K562 (cell line): Measurements from ENCODE around the gene TNKS2. TPM values are rescaled to one million over a fixed set of nuclear protein-coding genes. Genes with fewer than 3 reads are reported as not detected.

ENCODE experiments used
- ATAC-seq: fragments of 200-7000 bp; cut with Tn5 transposase; 3 replicates; pipeline ENCODE4 v1.9.1; 2020; ENCODE audit warnings: moderate library complexity
- BruUV-seq: library from RNA; stranded (reverse); fragments of 400-500 nt; replicated peaks from 2 replicates; lab custom pipeline; 2021; lab: Mats Ljungman, UMichigan
- CTCF ChIA-PET: fragments of 300-600 bp; formaldehyde crosslinking; extraction: SDS; loops from one replicate; lab custom pipeline; 2021; ENCODE audit warnings: low intra/inter-chr PET ratio; lab: Yijun Ruan, JAX
- POLR2A ChIA-PET: fragments of 300-600, 350-650 bp; sonication (Branson Sonifier 250); formaldehyde crosslinking; extraction: SDS; loops from one replicate; lab custom pipeline; 2021; ENCODE audit warnings: antibody characterized with exemption, inconsistent platforms; lab: Yijun Ruan, JAX
- DNase-seq, 4 experiments: peaks; one replicate each; pipeline versions ENCODE4 v3.0.0 to v3.0.0-alpha.2; 2011 to 2018; ENCODE audit warnings: low spot score in 3 of 4, mixed read lengths in 3 of 4; ENCODE audit errors: extremely low read depth in 1 of 4
- FAIRE-seq: peaks from 2 replicates; lab custom pipeline; 2011; peaks lifted over from hg19 to GRCh38; lab: Jason Lieb, UNC
- H2AFZ ChIP-seq: 2 replicates; pipeline ENCODE4 v1.6.0; 2011; ENCODE audit warnings: low read depth, low read length, control low read depth, inconsistent platforms
- H3K27ac ChIP-seq: fragments of 200-600 bp; 3 replicates; pipeline ENCODE4 v1.8.0; 2011; ENCODE audit warnings: low read depth, mild to moderate bottlenecking, control low read depth, inconsistent platforms, low read length, moderate library complexity, mixed read lengths; ENCODE audit errors: extremely low read depth
- H3K27me3 ChIP-seq, 2 experiments: fragments of 300-600 bp in 1 of 2; 2 replicates in 1 of 2; 3 replicates in 1 of 2; pipeline versions ENCODE4 v1.6.0 to v1.8.0; 2011; ENCODE audit warnings: inconsistent platforms in 2 of 2, low read length in 2 of 2, mild to moderate bottlenecking in 1 of 2, mixed read lengths in 1 of 2, moderate library complexity in 1 of 2; ENCODE audit not compliant: control insufficient read depth in 2 of 2, insufficient read depth in 2 of 2
- H3K36me3 ChIP-seq: fragments of 300-600 bp; 3 replicates; pipeline ENCODE4 v1.8.0; 2011; ENCODE audit warnings: mild to moderate bottlenecking, low read length, inconsistent platforms; ENCODE audit not compliant: control insufficient read depth, insufficient read depth
- H3K4me1 ChIP-seq, 2 experiments: fragments of 200-600 bp in 1 of 2; replicated peaks in 1 of 2; 2 replicates in 1 of 2; 3 replicates in 1 of 2; pipeline versions ENCODE4 v1.5.1 to v1.8.0; 2011; ENCODE audit warnings: inconsistent platforms in 2 of 2, low read length in 2 of 2, mild to moderate bottlenecking in 1 of 2, mixed read lengths in 1 of 2, moderate library complexity in 1 of 2; ENCODE audit not compliant: control insufficient read depth in 2 of 2, insufficient read depth in 2 of 2
- H3K4me2 ChIP-seq: 2 replicates; pipeline ENCODE4 v1.6.1; 2011; ENCODE audit warnings: low read length, control low read depth, inconsistent platforms, mixed read lengths; ENCODE audit not compliant: insufficient read depth
- H3K4me3 ChIP-seq: fragments of 200-600 bp; sonication (generic), shearing (Covaris generic); 2 replicates; pipeline ENCODE4 v1.5.1; 2016; ENCODE audit warnings: control low read depth, inconsistent platforms
- H3K79me2 ChIP-seq: fragments of 200-600 bp; 3 replicates; pipeline ENCODE4 v1.8.0; 2011; ENCODE audit warnings: low read length, inconsistent platforms; ENCODE audit not compliant: control insufficient read depth, insufficient read depth
- H3K9ac ChIP-seq, 2 experiments: 2 replicates each; pipeline versions ENCODE4 v1.6.0 to v1.6.1; 2011; ENCODE audit warnings: low read depth in 2 of 2, low read length in 2 of 2, control low read depth in 1 of 2, inconsistent platforms in 1 of 2, mild to moderate bottlenecking in 1 of 2, mixed read lengths in 1 of 2; ENCODE audit not compliant: insufficient read depth in 1 of 2
- H3K9me1 ChIP-seq: one replicate; pipeline ENCODE4 v1.6.0; 2011; ENCODE audit warnings: inconsistent platforms, mild to moderate bottlenecking, low read length, moderate library complexity; ENCODE audit not compliant: control insufficient read depth, insufficient read depth
- H3K9me3 ChIP-seq: replicated peaks from 2 replicates; pipeline ENCODE4 v1.5.1; 2011; ENCODE audit warnings: low read depth, low read length, inconsistent platforms; ENCODE audit not compliant: control insufficient read depth, insufficient read depth
- H4K20me1 ChIP-seq: replicated peaks from 2 replicates; pipeline ENCODE4 v1.6.1; 2011; ENCODE audit warnings: low read length, inconsistent platforms, mixed read lengths; ENCODE audit not compliant: control insufficient read depth, insufficient read depth
- CBFB ChIP-seq: sonication (generic); formaldehyde crosslinking; IDR thresholded peaks from 2 replicates; pipeline ENCODE4 v1.4.0; 2020; ENCODE audit warnings: mild to moderate bottlenecking, missing genetic modification reagents
- CEBPG ChIP-seq, 3 experiments: fragments of 200-800 bp in 1 of 3; sonication (Bioruptor generic) in 1 of 3; sonication (generic) in 1 of 3; formaldehyde crosslinking in 1 of 3; IDR thresholded peaks in 2 of 3; conservative IDR thresholded peaks in 1 of 3; 2 replicates each; pipeline versions ENCODE4 v1.6.1 to v1.8.0; 2016 to 2022; ENCODE audit warnings: missing compliant biosample characterization in 2 of 3, missing genetic modification characterization in 2 of 3, mild to moderate bottlenecking in 1 of 3, missing genetic modification reagents in 1 of 3
- FOS ChIP-seq: IDR thresholded peaks from 3 replicates; pipeline ENCODE4 v1.6.1; 2011; ENCODE audit not compliant: insufficient read length; ENCODE audit errors: extremely low read depth
- IFI16 ChIP-seq: fragments of 250-450 bp; sonication (Bioruptor Pico); IDR thresholded peaks from 2 replicates; pipeline ENCODE4 v2.1.2; 2022; ENCODE audit warnings: mild to moderate bottlenecking, inconsistent platforms
- KDM1A ChIP-seq, 2 experiments: fragments of 450-650 bp; IDR thresholded peaks; 2 replicates each; pipeline ENCODE4 v1.6.1; 2016; ENCODE audit warnings: mild to moderate bottlenecking in 2 of 2
- LEF1 ChIP-seq: fragments of 450-650 bp; IDR thresholded peaks from 2 replicates; pipeline ENCODE4 v1.6.1; 2016; ENCODE audit warnings: mild to moderate bottlenecking
- MCM2 ChIP-seq: fragments of 450-650 bp; IDR thresholded peaks from 2 replicates; pipeline ENCODE4 v1.6.1; 2017; ENCODE audit warnings: low read depth, mild to moderate bottlenecking
- MTA3 ChIP-seq: fragments of 450-650 bp; formaldehyde crosslinking; IDR thresholded peaks from 2 replicates; pipeline ENCODE4 v1.6.1; 2017; ENCODE audit warnings: mild to moderate bottlenecking, borderline replicate concordance
- NRF1 ChIP-seq, 2 experiments: fragments of 450-650 bp; IDR thresholded peaks in 1 of 2; conservative IDR thresholded peaks in 1 of 2; 2 replicates each; pipeline ENCODE4 v1.6.1; 2014; ENCODE audit warnings: mild to moderate bottlenecking in 2 of 2
- SMAD3 ChIP-seq: fragments of 450-650 bp; formaldehyde crosslinking; conservative IDR thresholded peaks from 2 replicates; pipeline ENCODE4 v1.4.0; 2020; ENCODE audit warnings: mild to moderate bottlenecking
- SMARCA5 ChIP-seq: fragments of 450-650 bp; IDR thresholded peaks from 2 replicates; pipeline ENCODE4 v1.6.1; 2016
- ZNF395 ChIP-seq: fragments of 200-800 bp; sonication (Bioruptor generic); IDR thresholded peaks from 2 replicates; pipeline ENCODE4 v1.6.1; 2017; ENCODE audit warnings: missing genetic modification characterization, missing compliant biosample characterization
- ZNF696 ChIP-seq: fragments of 250-450 bp; sonication (Bioruptor Pico); conservative IDR thresholded peaks from 2 replicates; pipeline ENCODE4 v1.4.0; 2020; ENCODE audit warnings: mild to moderate bottlenecking, moderate library complexity
- ZNF764 ChIP-seq: fragments of 250-450 bp; sonication (Bioruptor Pico); IDR thresholded peaks from 2 replicates; pipeline ENCODE4 v1.4.0; 2020; ENCODE audit warnings: low read depth, mild to moderate bottlenecking, moderate library complexity
- WGBS: fragments of 100-300 bp; shearing (Covaris generic); methylation state at CpG from one replicate; pipeline ENCODE4 v1.1.6; 2016; ENCODE audit warnings: low coverage, mixed read lengths; ENCODE audit not compliant: insufficient coverage; ENCODE audit errors: missing lambda C conversion rate; 5-methylcytosine and 5-hydroxymethylcytosine counted together
- in situ Hi-C: fragments of 300-500 bp; cut with MboI; formaldehyde crosslinking; loops from 4 replicates; pipeline ENCODE4 v1.15.0; 2018; ENCODE audit warnings: inconsistent platforms, mixed read lengths
- intact Hi-C: fragments of 100-400 bp; cut with micrococcal nuclease; formaldehyde crosslinking; loops from 2 replicates; pipeline ENCODE4 v1.14.2; 2022
- polyA plus RNA-seq, 8 experiments: library from polyadenylated mRNA; depleted of rRNA in 4 of 8; stranded (reverse) in 5 of 8; unstranded in 3 of 8; fragments of >200 nt; fragmentation: Nextera tagmentation in 2 of 8; fragmentation: Illumina TruSeq in 1 of 8; extraction: Ambion mirVana in 2 of 8; extraction: Trizol in 1 of 8; gene quantifications; 2 replicates each; pipeline versions ENCODE4 v1.2.1 to v1.2.3, GENCODE V29; 2011 to 2014; ENCODE audit warnings: inconsistent platforms in 1 of 8, missing spikeins in 1 of 8
- total RNA-seq, 7 experiments: library from RNA; depleted of rRNA in 6 of 7; stranded (reverse); fragments of >200 nt in 6 of 7; fragmentation: Illumina TruSeq in 2 of 7; extraction: Trizol in 2 of 7; gene quantifications; 2 replicates each; pipeline versions ENCODE4 v1.2.1 to v1.2.3, GENCODE V29; 2011 to 2021; ENCODE audit warnings: low replicate concordance in 1 of 7
- TF ChIP-seq, protein P1 (sequence below): sonication (generic); formaldehyde crosslinking; IDR thresholded peaks from 2 replicates; pipeline ENCODE4 v1.8.0; 2023; ENCODE audit warnings: mild to moderate bottlenecking, missing genetic modification reagents

Gene TNKS2
- total and polyA plus RNA-seq, 9 of the 15 experiments (the other 6 are each of a cell fraction or from before 2014, with no cell fraction given): 3.5 to 19.8 (median 8.6) TPM

DNA sequence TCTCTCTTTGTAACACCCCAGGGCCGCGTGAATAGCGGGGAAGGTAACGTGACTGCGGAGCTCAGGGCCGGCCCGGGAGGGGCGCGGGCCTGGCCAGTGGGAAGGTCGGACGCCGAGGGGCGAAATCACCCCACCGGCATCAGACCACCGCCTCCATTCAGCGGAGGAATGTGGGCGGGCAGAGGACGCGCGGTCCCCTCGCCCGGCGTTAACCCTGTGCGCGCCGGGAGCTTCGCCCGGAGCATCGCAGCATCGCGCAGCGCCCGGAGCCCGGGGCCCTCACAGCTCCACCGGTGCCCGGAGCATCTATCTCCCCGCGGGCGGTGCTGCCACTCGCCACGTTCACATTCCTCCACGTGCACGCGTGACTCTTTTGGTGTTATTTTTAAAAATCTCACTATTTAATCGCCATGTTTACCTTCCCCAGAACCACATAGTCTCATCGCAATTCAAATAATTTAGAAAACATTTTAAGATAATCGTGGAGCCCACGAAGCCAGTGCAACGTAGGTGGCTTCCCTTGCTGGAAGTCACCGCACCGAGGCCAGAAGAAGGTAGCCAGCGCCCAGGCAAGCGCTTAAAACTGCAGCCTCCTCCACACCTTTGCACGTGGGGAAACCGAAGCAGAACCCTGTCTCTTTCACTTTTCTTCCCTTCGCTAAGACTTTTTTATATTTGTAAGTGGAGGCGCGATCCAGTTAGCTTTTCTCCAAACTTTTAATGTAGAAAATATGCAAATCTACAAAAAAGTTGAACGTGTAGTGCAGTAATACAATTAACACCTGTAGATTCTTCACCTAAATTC, 89.2 kb downstream of the TNKS2 start:
- intact Hi-C loops: no loop called here
- Histone ChIP-seq H3K27ac (no peak overlapping the region), H2AFZ (no peak overlapping the region)
- no peak for TF ChIP-seq CBFB
- no peak for TF ChIP-seq MCM2
- TF ChIP-seq KDM1A (IDR thresholded peaks at IDR 0.05): no peak
- no peak for TF ChIP-seq SMARCA5
- no peak for TF ChIP-seq NRF1 (conservative IDR thresholded peaks at IDR 0.05 in 1 of 2, IDR thresholded peaks at IDR 0.05 in 1 of 2)
- no peak for TF ChIP-seq CEBPG (CRISPR knock-in tag; IDR thresholded peaks at IDR 0.05)
- no peak for TF ChIP-seq CEBPG (tag; conservative IDR thresholded peaks at IDR 0.05 in 1 of 2, IDR thresholded peaks at IDR 0.05 in 1 of 2)
- TF ChIP-seq ZNF395 (CRISPR knock-in tag): no peak
- TF ChIP-seq FOS: no peak
- TF ChIP-seq LEF1: no peak
- no peak for TF ChIP-seq ZNF696 (CRISPR knock-in tag)
- no peak for TF ChIP-seq ZNF764 (CRISPR knock-in tag)
- no peak for TF ChIP-seq MTA3
- no peak for TF ChIP-seq IFI16
- no peak for TF ChIP-seq SMAD3 (CRISPR knock-in tag)
- TF ChIP-seq, protein P1, sequence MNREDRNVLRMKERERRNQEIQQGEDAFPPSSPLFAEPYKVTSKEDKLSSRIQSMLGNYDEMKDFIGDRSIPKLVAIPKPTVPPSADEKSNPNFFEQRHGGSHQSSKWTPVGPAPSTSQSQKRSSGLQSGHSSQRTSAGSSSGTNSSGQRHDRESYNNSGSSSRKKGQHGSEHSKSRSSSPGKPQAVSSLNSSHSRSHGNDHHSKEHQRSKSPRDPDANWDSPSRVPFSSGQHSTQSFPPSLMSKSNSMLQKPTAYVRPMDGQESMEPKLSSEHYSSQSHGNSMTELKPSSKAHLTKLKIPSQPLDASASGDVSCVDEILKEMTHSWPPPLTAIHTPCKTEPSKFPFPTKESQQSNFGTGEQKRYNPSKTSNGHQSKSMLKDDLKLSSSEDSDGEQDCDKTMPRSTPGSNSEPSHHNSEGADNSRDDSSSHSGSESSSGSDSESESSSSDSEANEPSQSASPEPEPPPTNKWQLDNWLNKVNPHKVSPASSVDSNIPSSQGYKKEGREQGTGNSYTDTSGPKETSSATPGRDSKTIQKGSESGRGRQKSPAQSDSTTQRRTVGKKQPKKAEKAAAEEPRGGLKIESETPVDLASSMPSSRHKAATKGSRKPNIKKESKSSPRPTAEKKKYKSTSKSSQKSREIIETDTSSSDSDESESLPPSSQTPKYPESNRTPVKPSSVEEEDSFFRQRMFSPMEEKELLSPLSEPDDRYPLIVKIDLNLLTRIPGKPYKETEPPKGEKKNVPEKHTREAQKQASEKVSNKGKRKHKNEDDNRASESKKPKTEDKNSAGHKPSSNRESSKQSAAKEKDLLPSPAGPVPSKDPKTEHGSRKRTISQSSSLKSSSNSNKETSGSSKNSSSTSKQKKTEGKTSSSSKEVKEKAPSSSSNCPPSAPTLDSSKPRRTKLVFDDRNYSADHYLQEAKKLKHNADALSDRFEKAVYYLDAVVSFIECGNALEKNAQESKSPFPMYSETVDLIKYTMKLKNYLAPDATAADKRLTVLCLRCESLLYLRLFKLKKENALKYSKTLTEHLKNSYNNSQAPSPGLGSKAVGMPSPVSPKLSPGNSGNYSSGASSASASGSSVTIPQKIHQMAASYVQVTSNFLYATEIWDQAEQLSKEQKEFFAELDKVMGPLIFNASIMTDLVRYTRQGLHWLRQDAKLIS (CRISPR knock-in tag): no peak
- TF ChIP-seq, all 486 proteins: peak for 0
- ATAC-seq: no peak
- Histone ChIP-seq H3K4me1 (peaks cover 0 to 5% of the 10 kb centered on the region in 2 experiments; a peak in 2 of 5 replicates), H4K20me1 (no peaks in the 10 kb centered on the region), H3K79me2 (no peaks in the 10 kb centered on the region), H3K4me3 (no peak overlapping the region), H3K9me3 (no peaks in the 10 kb centered on the region), H3K9me1 (no peaks in the 10 kb centered on the region), H3K27me3 (no peaks in the 10 kb centered on the region), H3K4me2 (no peak overlapping the region), H3K9ac (no peak overlapping the region), H3K36me3 (no peaks in the 10 kb centered on the region)
- ChIA-PET CTCF (no interaction called here), POLR2A (no interaction called here)
- no TSS peak for BruUV-seq
- no peak for DNase-seq
- in situ Hi-C loops: no loop called here
- WGBS: 61% methylated on average over 28 of the region's 59 CpGs
- no peak for FAIRE-seq
